Measurements from ENCODE around the gene NEK1.

- TF ChIP-seq CTCF (conservative IDR thresholded peaks at IDR 0.05; ENCODE audit: low read length) (no peak), EZH2phosphoT487 (IDR thresholded peaks at IDR 0.05; ENCODE audit: borderline replicate concordance) (no peak)
Measured at GRCh38 chr4:169645627-169646026, 33.2 kb upstream of the NEK1 start.

Data from Loucy (cell line).